ENCODE data around the gene MOBP.

- TF ChIP-seq CTCF (IDR thresholded peaks at IDR 0.05) (no peak), POLR2A (IDR thresholded peaks at IDR 0.05) (no peak)
These were observed 6.1 kb downstream of the MOBP start for GRCh38 chr3:39473452-39474125.
